Skin of body (tissue), 2 donors: ENCODE results near the gene GMPR. TPM values are rescaled to one million over a fixed set of nuclear protein-coding genes. Genes with fewer than 3 reads are reported as not detected.

Experiments used
- small RNA-seq: library from RNA; depleted of rRNA; stranded (forward); fragments of <200 nt; gene quantifications from one replicate; pipeline ENCODE3, GENCODE V24; 2014; ENCODE audit warnings: low replicate concordance
- total RNA-seq: library from RNA; depleted of rRNA; stranded (reverse); fragments of >200 nt; gene quantifications from one replicate; pipeline ENCODE4 v1.2.3, GENCODE V29; 2014

The GMPR gene
- total RNA-seq, 1 donor from 2014 or later, result 12.8 TPM

Small RNA genes lying within 50 kb of the gene (small RNA-seq; reads per million reads assigned to genes)
- gene RF00019 (not detected), gene RNU6-1114P (not detected)

Other genes with a start within 250 kb of the GMPR start
- gene MYLIP, start 109.5 kb upstream of the GMPR start, total RNA-seq, result 59.2 TPM